IMR-90 (cell line): ENCODE data around the gene RAG1. TPM values are rescaled to one million over a fixed set of nuclear protein-coding genes. Genes with fewer than 3 reads are reported as not detected.
"Not testable (repeated sequence)": the region's sequence is repeated elsewhere in the genome, so short reads cannot be mapped to it uniquely, and the experiment has no call there.

Source experiments
- ATAC-seq: fragments of 200-7000 bp; cut with Tn5 transposase; 2 replicates; pipeline ENCODE4 v1.9.1; 2020; ENCODE audit warnings: low read depth, mild to moderate bottlenecking, moderate library complexity
- BruUV-seq: library from RNA; stranded (reverse); fragments of 400-500 nt; replicated peaks from 2 replicates; lab custom pipeline; 2021; lab: Mats Ljungman, UMichigan
- CTCF ChIA-PET: fragments of 300-600 bp; formaldehyde crosslinking; extraction: SDS; loops from one replicate; lab custom pipeline; 2021; ENCODE audit warnings: antibody characterized with exemption; lab: Yijun Ruan, JAX
- POLR2A ChIA-PET: fragments of 300-600 bp; sonication (Branson Sonifier 250); formaldehyde crosslinking; loops from one replicate; lab custom pipeline; 2022; ENCODE audit warnings: antibody characterized with exemption; ENCODE audit not compliant: unreplicated experiment; lab: Charles Lee
- DNase-seq: peaks from one replicate; pipeline ENCODE4 v3.0.0; 2013
- H2AFZ ChIP-seq: replicated peaks from 2 replicates; pipeline ENCODE3; 2013; ENCODE audit warnings: low read length, mild to moderate bottlenecking; ENCODE audit not compliant: poor library complexity
- H2AK5ac ChIP-seq: 2 replicates; pipeline ENCODE4 v1.6.1; 2013; ENCODE audit warnings: low read depth, low read length, inconsistent platforms
- H2AK9ac ChIP-seq: replicated peaks from 2 replicates; pipeline ENCODE3; 2013; ENCODE audit warnings: mild to moderate bottlenecking, low read depth, low read length, moderate library complexity; ENCODE audit not compliant: poor library complexity
- H2BK120ac ChIP-seq: 2 replicates; pipeline ENCODE4 v1.6.1; 2013; ENCODE audit warnings: low read depth, low read length, inconsistent platforms
- H2BK15ac ChIP-seq: 3 replicates; pipeline ENCODE4 v1.6.1; 2013; ENCODE audit warnings: low read depth, low read length, inconsistent platforms
- H2BK20ac ChIP-seq: 2 replicates; pipeline ENCODE4 v1.6.1; 2013; ENCODE audit warnings: low read depth, mild to moderate bottlenecking, inconsistent platforms, low read length, moderate library complexity
- H2BK5ac ChIP-seq: 2 replicates; pipeline ENCODE4 v1.6.1; 2013; ENCODE audit warnings: mild to moderate bottlenecking, low read depth, low read length, inconsistent platforms; ENCODE audit not compliant: poor library complexity, severe bottlenecking
- H3K14ac ChIP-seq: replicated peaks from 2 replicates; pipeline ENCODE4 v1.6.1; 2013; ENCODE audit warnings: low read depth, low read length, inconsistent platforms
- H3K18ac ChIP-seq: 2 replicates; pipeline ENCODE4 v1.6.1; 2013; ENCODE audit warnings: low read depth, low read length, control low read depth
- H3K23ac ChIP-seq: 2 replicates; pipeline ENCODE4 v1.6.1; 2013; ENCODE audit warnings: low read depth, low read length, inconsistent platforms
- H3K27ac ChIP-seq: 2 replicates; pipeline ENCODE4 v1.5.1; 2013; ENCODE audit warnings: mild to moderate bottlenecking, control low read depth, low read length; ENCODE audit not compliant: insufficient read depth
- H3K27me3 ChIP-seq: 2 replicates; pipeline ENCODE4 v1.6.1; 2013; ENCODE audit warnings: low read length; ENCODE audit not compliant: control insufficient read depth, insufficient read depth
- H3K36me3 ChIP-seq: 2 replicates; pipeline ENCODE4 v1.6.1; 2013; ENCODE audit warnings: low read length, mixed read lengths; ENCODE audit not compliant: control insufficient read depth, insufficient read depth
- H3K4ac ChIP-seq: 2 replicates; pipeline ENCODE4 v1.6.1; 2013; ENCODE audit warnings: low read depth, low read length, inconsistent platforms
- H3K4me1 ChIP-seq: 2 replicates; pipeline ENCODE4 v1.6.1; 2013; ENCODE audit warnings: low read length, mixed read lengths; ENCODE audit not compliant: control insufficient read depth, insufficient read depth
- H3K4me2 ChIP-seq: 2 replicates; pipeline ENCODE4 v1.6.1; 2013; ENCODE audit warnings: low read depth, mild to moderate bottlenecking, control low read depth, low read length, moderate library complexity
- H3K4me3 ChIP-seq: 2 replicates; pipeline ENCODE4 v1.5.1; 2013; ENCODE audit warnings: low read depth, mild to moderate bottlenecking, control low read depth, low read length, moderate library complexity; ENCODE audit not compliant: insufficient read depth
- H3K56ac ChIP-seq: 2 replicates; pipeline ENCODE4 v1.6.1; 2013; ENCODE audit warnings: low read length, inconsistent platforms; ENCODE audit not compliant: insufficient read depth; ENCODE audit errors: extremely low read depth
- H3K79me1 ChIP-seq, 2 experiments: 2 replicates each; pipeline ENCODE4 v1.6.1; 2013; ENCODE audit warnings: low read length in 2 of 2, inconsistent platforms in 1 of 2, low read depth in 1 of 2
- H3K9ac ChIP-seq: 2 replicates; pipeline ENCODE4 v1.6.1; 2013; ENCODE audit warnings: low read depth, low read length, control low read depth
- H3K9me1 ChIP-seq: 2 replicates; pipeline ENCODE4 v1.6.1; 2013; ENCODE audit warnings: low read length, inconsistent platforms; ENCODE audit not compliant: insufficient read depth
- H3K9me3 ChIP-seq: 2 replicates; pipeline ENCODE4 v1.6.1; 2013; ENCODE audit warnings: low read length; ENCODE audit not compliant: control insufficient read depth, insufficient read depth
- H4K20me1 ChIP-seq: 2 replicates; pipeline ENCODE4 v1.6.1; 2013; ENCODE audit warnings: low read length, inconsistent platforms; ENCODE audit not compliant: insufficient read depth
- H4K5ac ChIP-seq: 2 replicates; pipeline ENCODE4 v1.6.1; 2013; ENCODE audit warnings: mild to moderate bottlenecking, low read depth, low read length, control low read depth
- H4K8ac ChIP-seq, 2 experiments: 2 replicates each; pipeline ENCODE4 v1.6.1; 2013; ENCODE audit warnings: low read depth in 2 of 2, low read length in 2 of 2, control low read depth in 1 of 2, inconsistent platforms in 1 of 2
- H4K91ac ChIP-seq: 2 replicates; pipeline ENCODE4 v1.6.1; 2013; ENCODE audit warnings: low read depth, low read length, inconsistent platforms; ENCODE audit not compliant: insufficient read depth
- WGBS, 2 experiments: methylation state at CpG; one replicate each; pipeline versions ENCODE4 v1.1.5 to v1.1.7; 2013; ENCODE audit warnings: missing lambda C conversion rate in 2 of 2; ENCODE audit not compliant: insufficient read length in 1 of 2; ENCODE audit errors: extremely low coverage in 2 of 2; 5-methylcytosine and 5-hydroxymethylcytosine counted together
- dilution Hi-C: fragments of 300-500 bp; cut with HindIII; formaldehyde crosslinking; loops from one replicate; pipeline ENCODE4 v1.14.3; 2018; ENCODE audit warnings: low sequenced_read_pairs; ENCODE audit not compliant: unreplicated experiment
- in situ Hi-C: fragments of 300-500 bp; cut with MboI; formaldehyde crosslinking; loops from 3 replicates; pipeline ENCODE4 v1.14.3; 2019; ENCODE audit warnings: low sequenced_read_pairs, inconsistent platforms, mixed read lengths
- intact Hi-C: fragments of 100-400 bp; cut with micrococcal nuclease; formaldehyde crosslinking; loops from 2 replicates; pipeline ENCODE4 v1.10.0; 2022
- polyA plus RNA-seq, 3 experiments: library from polyadenylated mRNA; depleted of rRNA; stranded (reverse); fragments of >200 nt; gene quantifications; 2 replicates each; pipeline ENCODE4 v1.2.3, GENCODE V29; 2012; ENCODE audit warnings: low replicate concordance in 1 of 3
- total RNA-seq: library from RNA; depleted of rRNA; stranded (reverse); fragments of >200 nt; gene quantifications from 2 replicates; pipeline ENCODE4 v1.2.3, GENCODE V29; 2012

The RAG1 gene
- total and polyA plus RNA-seq, 2 of the 4 experiments (the other 2 are of a cell fraction), result 0.14 to 0.72 TPM

- H3K18ac ChIP-seq, result not testable (repeated sequence)
These were observed 10.4 kb upstream of the RAG1 start for GRCh38 chr11:36557390-36557789.

More at GRCh38 chr11:36557390-36557789, 10.4 kb upstream of the RAG1 start:
- H2BK120ac ChIP-seq, H3K4ac ChIP-seq, H2AK9ac ChIP-seq, H3K9me3 ChIP-seq, H3K4me3 ChIP-seq, in situ Hi-C loops, H3K27me3 ChIP-seq, H3K27ac ChIP-seq, H3K4me1 ChIP-seq, H3K14ac ChIP-seq, H3K4me2 ChIP-seq, DNase-seq, H2BK5ac ChIP-seq, H3K23ac ChIP-seq, H4K8ac ChIP-seq, H3K36me3 ChIP-seq, H3K56ac ChIP-seq, dilution Hi-C loops, H2BK20ac ChIP-seq, H4K5ac ChIP-seq, CTCF ChIA-PET, H3K9ac ChIP-seq, POLR2A ChIA-PET, H4K20me1 ChIP-seq, H3K9me1 ChIP-seq, H4K91ac ChIP-seq, H3K79me1 ChIP-seq, H2AK5ac ChIP-seq, H2BK15ac ChIP-seq, ATAC-seq, BruUV-seq, intact Hi-C loops, H2AFZ ChIP-seq: not testable (repeated sequence)
- 60% methylated on average over 1 of the region's 17 CpGs; no CpG with 5 or more reads in 1 of the 2 experiments for WGBS, 2 experiments
